ENCODE data around the gene GLS.
"Not testable (repeated sequence)": the region's sequence is repeated elsewhere in the genome, so short reads cannot be mapped to it uniquely, and the experiment has no call there.

GLS gene

GRCh38 chr2:190864375-190864774 lies 16.2 kb upstream of the GLS start:
- TF ChIP-seq SUZ12 (IDR thresholded peaks at IDR 0.05) (no peak), L3MBTL2 (conservative IDR thresholded peaks at IDR 0.05) (no peak), SP1 (IDR thresholded peaks at IDR 0.05) (no peak), ARNT (IDR thresholded peaks at IDR 0.05) (no peak), FOXK2 (IDR thresholded peaks at IDR 0.05) (no peak), FOXA1 (IDR thresholded peaks at IDR 0.05) (no peak), NFRKB (IDR thresholded peaks at IDR 0.05) (no peak), TARDBP (IDR thresholded peaks at IDR 0.05) (no peak), ZNF384 (IDR thresholded peaks at IDR 0.05) (no peak), HDGF (IDR thresholded peaks at IDR 0.05; ENCODE audit: borderline replicate concordance) (no peak), CTBP1 (IDR thresholded peaks at IDR 0.05; ENCODE audit: borderline replicate concordance) (no peak), BHLHE40 (IDR thresholded peaks at IDR 0.05; ENCODE audit: borderline replicate concordance) (no peak)
- ChIA-PET CTCF (no interaction called here), POLR2A (no interaction called here)
- no peak for DNase-seq (ENCODE audit: extremely low spot score)

GRCh38 chr2:190867212-190867611 lies 13.4 kb upstream of the GLS start:
- TF ChIP-seq FOXM1 (IDR thresholded peaks at IDR 0.05; ENCODE audit: borderline replicate concordance) (no peak), SUZ12 (IDR thresholded peaks at IDR 0.05) (no peak), CTBP1 (IDR thresholded peaks at IDR 0.05; ENCODE audit: borderline replicate concordance) (no peak)
- ChIA-PET POLR2A (interaction anchor here (1.0 kb wide), 1 partner anchor 14 kb away, joined by 4 read pairs; no protein-coding TSS in a partner anchor), CTCF (no interaction called here)
- DNase-seq (ENCODE audit: extremely low spot score), result no peak

- ChIA-PET POLR2A (no interaction called here), CTCF (no interaction called here)
- DNase-seq (ENCODE audit: extremely low spot score), result no peak
- TF ChIP-seq FOXK2 (IDR thresholded peaks at IDR 0.05), result no peak
- TF ChIP-seq ARNT (IDR thresholded peaks at IDR 0.05), result no peak
- TF ChIP-seq CTBP1 (IDR thresholded peaks at IDR 0.05; ENCODE audit: borderline replicate concordance), result no peak
- TF ChIP-seq ELF4 (IDR thresholded peaks at IDR 0.05), result no peak
- no peak for TF ChIP-seq SUZ12 (IDR thresholded peaks at IDR 0.05)
- TF ChIP-seq BHLHE40 (IDR thresholded peaks at IDR 0.05; ENCODE audit: borderline replicate concordance), result no peak
Observed at GRCh38 chr2:190867832-190868231, 12.8 kb upstream of the GLS start.

- ChIA-PET CTCF (no interaction called here), POLR2A (no interaction called here)
- DNase-seq (ENCODE audit: extremely low spot score), result no peak
- TF ChIP-seq FOXK2 (IDR thresholded peaks at IDR 0.05), result no peak
- no peak for TF ChIP-seq LEF1 (IDR thresholded peaks at IDR 0.05; ENCODE audit: borderline replicate concordance)
- TF ChIP-seq HDGF (IDR thresholded peaks at IDR 0.05; ENCODE audit: borderline replicate concordance), result no peak
- no peak for TF ChIP-seq NFRKB (IDR thresholded peaks at IDR 0.05)
- no peak for TF ChIP-seq SP1 (IDR thresholded peaks at IDR 0.05)
- TF ChIP-seq SUZ12 (IDR thresholded peaks at IDR 0.05), result no peak
- TF ChIP-seq FOXM1 (IDR thresholded peaks at IDR 0.05; ENCODE audit: borderline replicate concordance), result no peak
- TF ChIP-seq CTBP1 (IDR thresholded peaks at IDR 0.05; ENCODE audit: borderline replicate concordance), result no peak
- no peak for TF ChIP-seq L3MBTL2 (conservative IDR thresholded peaks at IDR 0.05)
- no peak for TF ChIP-seq BHLHE40 (IDR thresholded peaks at IDR 0.05; ENCODE audit: borderline replicate concordance)
- TF ChIP-seq TARDBP (IDR thresholded peaks at IDR 0.05), result no peak
- TF ChIP-seq ZNF384 (IDR thresholded peaks at IDR 0.05), result no peak
- no peak for TF ChIP-seq ELF4 (IDR thresholded peaks at IDR 0.05)
- no peak for TF ChIP-seq FOXA1 (IDR thresholded peaks at IDR 0.05)
- no peak for TF ChIP-seq ARNT (IDR thresholded peaks at IDR 0.05)
- no peak for TF ChIP-seq PKNOX1 (IDR thresholded peaks at IDR 0.05)
Observed at GRCh38 chr2:190869721-190870120, 10.9 kb upstream of the GLS start.

- CTCF ChIA-PET; POLR2A ChIA-PET; DNase-seq (ENCODE audit: extremely low spot score): not testable (repeated sequence)
Observed at GRCh38 chr2:190873451-190873850, 7.2 kb upstream of the GLS start.

- POLR2A ChIA-PET, result no interaction called here
- CTCF ChIA-PET, result no interaction called here
- TF ChIP-seq FOXA1 (IDR thresholded peaks at IDR 0.05) (no peak), FOXK2 (IDR thresholded peaks at IDR 0.05) (no peak), FOXM1 (IDR thresholded peaks at IDR 0.05; ENCODE audit: borderline replicate concordance) (no peak), PKNOX1 (IDR thresholded peaks at IDR 0.05) (no peak), ZNF384 (IDR thresholded peaks at IDR 0.05) (no peak)
- no peak for DNase-seq (ENCODE audit: extremely low spot score)
Observed at GRCh38 chr2:190875891-190876290, 4.7 kb upstream of the GLS start.

- no peak for DNase-seq (ENCODE audit: extremely low spot score)
- POLR2A ChIA-PET, result no interaction called here
- CTCF ChIA-PET, result interaction anchor here (0.6 kb wide), 1 partner anchor 122 kb away, joined by 3 read pairs; no protein-coding TSS in a partner anchor
- TF ChIP-seq BHLHE40 (IDR thresholded peaks at IDR 0.05; ENCODE audit: borderline replicate concordance), result no peak
- TF ChIP-seq FOXA1 (IDR thresholded peaks at IDR 0.05), result no peak
- TF ChIP-seq SP1 (IDR thresholded peaks at IDR 0.05), result no peak
Observed at GRCh38 chr2:190876631-190877030, 4.0 kb upstream of the GLS start.

- DNase-seq (ENCODE audit: extremely low spot score), result no peak
- ChIA-PET CTCF (interaction anchor here (0.5 kb wide), 1 partner anchor 180 kb away, joined by 4 read pairs; no protein-coding TSS in a partner anchor), POLR2A (no interaction called here)
- TF ChIP-seq FOXK2 (IDR thresholded peaks at IDR 0.05) (no peak), TARDBP (IDR thresholded peaks at IDR 0.05) (no peak), LEF1 (IDR thresholded peaks at IDR 0.05; ENCODE audit: borderline replicate concordance) (no peak), ELF4 (IDR thresholded peaks at IDR 0.05) (no peak)
Observed at GRCh38 chr2:190877436-190877835, 3.2 kb upstream of the GLS start.

All from HEK293T (cell line).